DOHH2 (cell line): ENCODE results near the gene PIGM.

Experiments
- H3F3A ChIP-seq: fragments of 200-600 bp; sonication (generic), shearing (Covaris generic); 2 replicates; pipeline ENCODE4 v1.6.0; 2016; ENCODE audit warnings: antibody characterized with exemption, mild to moderate bottlenecking; ENCODE audit not compliant: control insufficient read depth, insufficient read depth
- H3K27ac ChIP-seq: fragments of 200-600 bp; sonication (generic); 2 replicates; pipeline ENCODE4 v1.5.1; 2014; ENCODE audit warnings: low read depth, mild to moderate bottlenecking, low read length, moderate library complexity
- H3K27me3 ChIP-seq: fragments of 200-600 bp; sonication (generic); 2 replicates; pipeline ENCODE4 v1.6.1; 2014; ENCODE audit warnings: mild to moderate bottlenecking, low read length, mixed read lengths; ENCODE audit not compliant: control insufficient read depth
- H3K36me3 ChIP-seq: fragments of 200-600 bp; sonication (generic); 2 replicates; pipeline ENCODE4 v1.6.1; 2014; ENCODE audit warnings: mild to moderate bottlenecking, low read length, moderate library complexity, mixed read lengths; ENCODE audit not compliant: control insufficient read depth
- H3K4me1 ChIP-seq: fragments of 200-600 bp; sonication (generic); 2 replicates; pipeline ENCODE4 v1.6.1; 2014; ENCODE audit warnings: mild to moderate bottlenecking, low read length, mixed read lengths; ENCODE audit not compliant: control insufficient read depth
- H3K4me2 ChIP-seq: fragments of 200-600 bp; sonication (generic); 2 replicates; pipeline ENCODE4 v1.6.0; 2014; ENCODE audit warnings: mild to moderate bottlenecking, low read length, moderate library complexity
- H3K4me3 ChIP-seq: fragments of 200-600 bp; sonication (generic); 2 replicates; pipeline ENCODE4 v1.5.1; 2014; ENCODE audit warnings: mild to moderate bottlenecking, low read length, mixed read lengths
- H3K79me2 ChIP-seq: fragments of 200-600 bp; sonication (generic); 2 replicates; pipeline ENCODE4 v1.6.1; 2014; ENCODE audit warnings: mild to moderate bottlenecking, low read length, mixed read lengths; ENCODE audit not compliant: control insufficient read depth
- H3K9me2 ChIP-seq: fragments of 200-600 bp; sonication (generic); replicated peaks from 2 replicates; pipeline ENCODE4 v1.6.1; 2014; ENCODE audit warnings: mild to moderate bottlenecking, low read length, mixed read lengths; ENCODE audit not compliant: control insufficient read depth
- H3K9me3 ChIP-seq: fragments of 200-600 bp; sonication (generic); 2 replicates; pipeline ENCODE4 v1.6.1; 2014; ENCODE audit warnings: antibody characterized with exemption, low read length, mixed read lengths; ENCODE audit not compliant: control insufficient read depth, insufficient read depth
- H4K20me1 ChIP-seq: fragments of 200-600 bp; sonication (generic); 2 replicates; pipeline ENCODE4 v1.6.0; 2014; ENCODE audit warnings: low read depth, mild to moderate bottlenecking, antibody characterized with exemption, low read length, moderate library complexity; ENCODE audit not compliant: control insufficient read depth, insufficient read depth
- EZH2phosphoT487 ChIP-seq: fragments of 200-600 bp; sonication (generic); IDR thresholded peaks from 2 replicates; pipeline ENCODE4 v1.6.1; 2017; ENCODE audit warnings: borderline replicate concordance, mild to moderate bottlenecking, antibody characterized with exemption, low read length, moderate library complexity, mixed read lengths
- TF ChIP-seq, protein P1 (sequence below): fragments of 200-600 bp; sonication (generic); IDR thresholded peaks from one replicate; pipeline ENCODE4 v1.5.1; 2014; ENCODE audit warnings: antibody characterized with exemption, mild to moderate bottlenecking, low read depth, low read length; ENCODE audit not compliant: poor library complexity, severe bottlenecking

The PIGM gene

DNA sequence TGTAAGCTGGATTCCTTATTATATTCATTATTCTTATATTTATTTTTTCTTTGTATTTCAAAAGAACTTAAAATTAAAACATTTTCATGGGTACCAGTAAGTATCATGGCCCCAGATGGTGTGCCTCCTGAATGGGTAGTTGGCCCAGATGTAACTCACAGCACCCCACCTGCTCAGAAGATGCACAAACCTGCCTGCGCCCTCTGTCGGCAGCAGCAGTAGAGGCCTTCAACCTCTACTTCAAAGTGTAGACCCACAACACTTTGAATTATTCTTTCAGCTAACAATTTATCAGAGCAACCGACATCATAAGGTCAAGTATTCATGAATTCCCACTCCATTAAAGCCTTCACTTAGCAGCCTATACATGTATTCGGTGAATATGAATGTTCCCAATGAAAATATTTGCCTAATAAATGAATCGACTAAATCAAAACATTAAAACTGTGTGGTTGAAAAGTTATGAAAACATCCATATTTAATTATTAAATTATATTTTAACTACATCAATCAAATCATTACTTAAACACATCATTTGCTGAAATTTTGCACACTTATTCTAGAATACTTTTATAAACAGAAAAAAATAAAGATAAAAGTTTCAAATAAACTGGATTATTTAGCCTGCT, 25.4 kb downstream of the PIGM start:
- H3K4me2 ChIP-seq = no peak overlapping the region
- no peaks in the 10 kb centered on the region for H3K9me3 ChIP-seq
- H4K20me1 ChIP-seq = no peaks in the 10 kb centered on the region
- no peaks in the 10 kb centered on the region for H3K36me3 ChIP-seq
- H3K4me1 ChIP-seq = peaks cover 15% of the 10 kb centered on the region
- no peaks in the 10 kb centered on the region for H3K79me2 ChIP-seq
- peaks cover 2% of the 10 kb centered on the region; the same call in 1 of the 2 replicates for H3K27me3 ChIP-seq
- H3K27ac ChIP-seq = no peak overlapping the region
- H3F3A ChIP-seq = no peaks in the 10 kb centered on the region; the same call in 1 of the 2 replicates
- no peak overlapping the region for H3K4me3 ChIP-seq
- TF ChIP-seq, protein P1, sequence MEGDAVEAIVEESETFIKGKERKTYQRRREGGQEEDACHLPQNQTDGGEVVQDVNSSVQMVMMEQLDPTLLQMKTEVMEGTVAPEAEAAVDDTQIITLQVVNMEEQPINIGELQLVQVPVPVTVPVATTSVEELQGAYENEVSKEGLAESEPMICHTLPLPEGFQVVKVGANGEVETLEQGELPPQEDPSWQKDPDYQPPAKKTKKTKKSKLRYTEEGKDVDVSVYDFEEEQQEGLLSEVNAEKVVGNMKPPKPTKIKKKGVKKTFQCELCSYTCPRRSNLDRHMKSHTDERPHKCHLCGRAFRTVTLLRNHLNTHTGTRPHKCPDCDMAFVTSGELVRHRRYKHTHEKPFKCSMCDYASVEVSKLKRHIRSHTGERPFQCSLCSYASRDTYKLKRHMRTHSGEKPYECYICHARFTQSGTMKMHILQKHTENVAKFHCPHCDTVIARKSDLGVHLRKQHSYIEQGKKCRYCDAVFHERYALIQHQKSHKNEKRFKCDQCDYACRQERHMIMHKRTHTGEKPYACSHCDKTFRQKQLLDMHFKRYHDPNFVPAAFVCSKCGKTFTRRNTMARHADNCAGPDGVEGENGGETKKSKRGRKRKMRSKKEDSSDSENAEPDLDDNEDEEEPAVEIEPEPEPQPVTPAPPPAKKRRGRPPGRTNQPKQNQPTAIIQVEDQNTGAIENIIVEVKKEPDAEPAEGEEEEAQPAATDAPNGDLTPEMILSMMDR = peak; percentile 90
- no peak for TF ChIP-seq EZH2phosphoT487
- H3K9me2 ChIP-seq = no peaks in the 10 kb centered on the region

DNA sequence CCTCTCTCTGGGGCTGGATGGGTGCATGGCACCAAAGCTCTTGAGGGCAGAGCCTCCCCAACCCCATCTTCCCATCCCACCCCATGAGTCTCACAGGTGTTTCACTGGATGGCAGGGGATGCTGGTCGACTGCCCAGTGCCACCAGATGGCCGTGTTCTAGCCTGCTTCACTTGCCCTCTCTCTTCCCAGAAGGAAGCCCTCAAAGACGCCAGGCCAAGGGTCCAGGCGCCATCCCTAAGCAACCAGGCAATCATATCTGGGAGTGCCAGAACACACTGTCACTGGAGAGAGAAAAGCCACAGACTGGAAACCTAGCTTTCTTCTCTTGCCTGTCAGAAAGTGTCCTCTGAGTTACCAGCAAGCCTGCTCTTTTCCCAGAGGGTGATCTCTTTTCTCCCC, 26.7 kb downstream of the PIGM start:
- Histone ChIP-seq H3K27me3 (peaks cover 13% of the 10 kb centered on the region), H3K9me3 (no peaks in the 10 kb centered on the region), H3K4me1 (peaks cover 15% of the 10 kb centered on the region), H3K36me3 (no peaks in the 10 kb centered on the region), H3K4me2 (no peak overlapping the region), H3F3A (no peaks in the 10 kb centered on the region; the same call in 1 of the 2 replicates), H3K27ac (no peak overlapping the region), H3K4me3 (no peak overlapping the region), H4K20me1 (no peaks in the 10 kb centered on the region), H3K9me2 (no peaks in the 10 kb centered on the region), H3K79me2 (no peaks in the 10 kb centered on the region)
- TF ChIP-seq, protein P1 = no peak
- no peak for TF ChIP-seq EZH2phosphoT487

DNA sequence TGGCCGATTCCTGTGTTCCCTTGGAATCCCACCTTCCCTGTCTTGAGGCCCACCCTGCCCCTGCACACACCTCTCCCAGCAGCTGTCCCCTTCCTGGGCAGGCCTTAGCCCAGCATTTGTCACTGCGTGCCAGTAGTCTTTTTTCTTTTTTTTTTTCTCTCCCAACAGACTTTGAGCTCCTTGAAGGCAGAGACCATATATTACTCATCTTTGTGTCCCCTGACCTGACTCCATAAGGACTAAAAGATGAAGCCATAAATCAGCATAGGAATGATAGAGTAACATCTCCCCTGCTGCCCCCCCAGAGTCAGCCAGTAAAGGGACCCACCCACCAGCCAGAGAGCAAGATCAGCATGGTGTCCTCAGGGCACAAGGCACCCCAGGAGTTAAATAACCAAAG, 27.4 kb downstream of the PIGM start:
- TF ChIP-seq EZH2phosphoT487 = no peak
- TF ChIP-seq, protein P1 = no peak
- Histone ChIP-seq H3K36me3 (no peaks in the 10 kb centered on the region), H3K9me3 (no peaks in the 10 kb centered on the region), H3K27ac (no peak overlapping the region), H3K79me2 (no peaks in the 10 kb centered on the region), H3K4me1 (peaks cover 13% of the 10 kb centered on the region), H3K27me3 (peaks cover 15% of the 10 kb centered on the region), H3K4me3 (no peak overlapping the region), H3F3A (no peaks in the 10 kb centered on the region; the same call in 1 of the 2 replicates), H4K20me1 (no peaks in the 10 kb centered on the region), H3K4me2 (no peak overlapping the region), H3K9me2 (no peaks in the 10 kb centered on the region)
